GM19455 (cell line): Measurements from ENCODE around the gene ADAM19.

Experiments used
- ATAC-seq: cut with Tn5 transposase; IDR thresholded peaks from one replicate; pipeline ENCODE4 v1.9.1; 2021; ENCODE audit not compliant: unreplicated experiment

Gene ADAM19

DNA sequence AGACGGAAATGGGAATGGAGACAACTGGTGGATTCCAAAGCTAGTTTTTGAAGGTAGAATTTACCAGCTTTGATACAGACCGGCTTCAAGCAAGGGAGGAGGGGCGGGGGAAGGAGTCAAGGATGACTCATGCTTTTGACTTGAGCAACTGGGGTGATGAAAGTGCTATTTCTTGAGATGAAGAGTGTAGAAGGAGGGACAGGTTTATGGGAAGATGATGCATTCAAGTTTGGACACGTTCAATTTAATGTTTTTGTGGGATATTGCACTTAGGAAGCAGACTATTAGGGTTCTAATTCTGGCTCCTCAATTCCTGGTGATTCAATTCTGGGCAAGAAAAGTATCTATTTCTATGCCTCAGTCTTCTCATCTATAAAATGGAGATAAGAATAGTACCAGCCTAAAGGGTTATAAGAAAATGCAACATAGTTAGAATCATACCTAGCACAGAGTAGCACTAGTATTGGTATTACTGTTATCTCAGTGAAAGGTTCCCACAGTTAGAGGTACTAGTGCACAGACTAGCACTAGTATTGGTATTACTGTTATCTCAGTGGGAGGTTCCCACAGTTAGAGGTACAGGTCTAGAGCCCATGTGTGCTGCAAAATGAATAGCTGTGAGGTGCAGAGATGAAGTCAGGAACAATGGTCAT is 110.9 kb downstream of the ADAM19 start:
- ATAC-seq: peak; percentile 94

DNA sequence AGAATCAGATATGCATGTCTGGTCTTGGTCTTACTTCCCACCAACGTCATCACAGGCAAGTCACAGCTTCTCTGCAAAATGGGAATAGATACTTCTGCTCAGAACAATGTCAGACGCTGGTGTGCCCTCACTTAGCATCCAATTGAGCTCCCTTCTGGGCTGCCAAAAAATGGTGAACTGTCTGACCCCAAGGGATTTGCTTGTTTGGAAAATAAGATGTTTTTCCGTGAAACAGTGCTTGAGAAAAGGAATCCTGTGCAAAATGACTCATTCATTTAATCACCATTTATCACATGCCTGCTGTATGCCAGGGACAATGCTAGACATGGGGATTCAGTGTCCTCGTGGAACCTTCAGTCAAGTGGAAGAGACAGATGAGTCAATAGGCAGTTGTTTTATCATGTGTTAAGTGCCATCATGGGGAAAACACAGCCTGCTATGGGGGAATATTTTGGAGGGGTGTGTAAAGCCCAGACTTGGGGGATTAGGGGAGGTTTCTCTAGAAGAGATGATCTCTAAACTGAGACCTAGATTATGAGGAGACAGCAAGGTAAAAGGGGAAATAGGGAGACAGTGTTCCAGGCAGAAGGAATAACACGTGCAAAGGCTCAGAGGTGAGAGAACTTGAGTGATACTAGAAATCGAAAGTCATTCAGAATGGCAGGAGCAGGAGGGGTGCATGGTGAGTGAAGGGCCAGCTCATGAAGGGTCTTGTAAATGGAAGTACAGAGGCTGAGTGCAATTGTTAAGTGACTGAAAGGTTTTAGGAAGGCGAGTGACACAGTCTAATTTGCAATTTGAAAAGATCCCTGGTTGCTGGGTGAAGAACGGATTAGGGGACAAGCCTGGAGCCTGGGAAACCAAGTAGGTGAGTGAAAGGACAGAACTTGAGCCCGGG is 111.7 kb downstream of the ADAM19 start:
- ATAC-seq: peak; percentile 9

DNA sequence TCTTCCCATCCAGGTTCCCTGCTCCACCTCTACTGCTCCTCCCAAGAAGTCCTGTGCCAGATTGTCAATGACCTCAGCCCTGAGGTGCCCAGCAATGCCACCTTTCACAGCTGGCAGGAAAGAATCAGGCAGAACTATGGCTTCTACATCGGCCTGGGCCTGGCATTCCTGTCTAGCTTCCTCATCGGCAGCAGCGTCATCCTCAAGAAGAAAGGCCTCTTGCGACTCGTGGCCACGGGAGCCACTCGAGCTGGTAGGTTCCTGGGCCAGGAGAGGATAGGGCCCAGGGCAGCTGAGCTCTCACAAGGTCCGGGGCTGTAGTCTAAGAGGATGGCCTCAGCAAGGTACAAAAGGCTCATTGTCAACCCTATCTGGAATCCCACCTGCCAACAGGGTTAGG is 112.5 kb downstream of the ADAM19 start:
- no peak for ATAC-seq

DNA sequence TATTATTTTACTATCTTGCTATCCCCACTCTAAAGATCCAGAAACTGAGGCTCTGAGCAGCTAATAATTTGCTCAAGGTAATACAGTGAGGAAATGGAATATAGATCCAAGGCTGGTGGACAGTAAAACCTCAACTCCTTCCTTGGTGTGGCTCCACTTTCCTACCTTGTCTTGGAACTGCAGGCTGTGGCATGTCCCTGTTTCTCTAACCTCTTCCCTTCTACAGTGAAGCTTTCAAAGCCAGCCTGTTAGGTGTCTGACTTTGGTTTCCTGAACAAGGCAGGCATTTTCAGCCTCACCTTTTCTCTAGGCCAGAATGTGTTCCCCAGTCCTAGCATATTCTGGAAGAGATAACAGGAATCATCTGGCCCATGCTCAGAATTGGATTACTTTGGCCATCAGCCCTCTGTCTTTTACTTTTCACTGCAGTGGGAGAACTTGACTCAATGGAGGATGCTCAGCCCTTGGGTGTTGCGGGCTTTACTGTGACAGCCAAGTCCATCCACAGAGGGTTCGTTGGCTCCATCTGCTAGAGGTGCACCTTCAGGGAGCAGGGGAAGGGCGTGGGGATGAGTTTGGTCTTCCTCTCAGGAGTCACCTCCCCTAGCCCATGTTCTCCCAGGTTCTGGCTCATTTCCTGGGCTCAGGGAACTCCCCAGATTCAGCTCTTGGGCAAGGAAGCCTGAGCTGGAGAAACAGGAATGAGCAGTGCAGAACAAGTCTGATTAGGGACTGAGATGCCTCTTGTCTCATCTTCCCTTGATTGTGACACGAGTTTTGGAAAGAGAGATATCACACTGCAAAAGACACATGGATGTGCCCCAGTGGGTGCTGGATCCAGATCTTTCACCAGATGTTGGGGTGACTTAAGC is 114.4 kb downstream of the ADAM19 start:
- no peak for ATAC-seq

DNA sequence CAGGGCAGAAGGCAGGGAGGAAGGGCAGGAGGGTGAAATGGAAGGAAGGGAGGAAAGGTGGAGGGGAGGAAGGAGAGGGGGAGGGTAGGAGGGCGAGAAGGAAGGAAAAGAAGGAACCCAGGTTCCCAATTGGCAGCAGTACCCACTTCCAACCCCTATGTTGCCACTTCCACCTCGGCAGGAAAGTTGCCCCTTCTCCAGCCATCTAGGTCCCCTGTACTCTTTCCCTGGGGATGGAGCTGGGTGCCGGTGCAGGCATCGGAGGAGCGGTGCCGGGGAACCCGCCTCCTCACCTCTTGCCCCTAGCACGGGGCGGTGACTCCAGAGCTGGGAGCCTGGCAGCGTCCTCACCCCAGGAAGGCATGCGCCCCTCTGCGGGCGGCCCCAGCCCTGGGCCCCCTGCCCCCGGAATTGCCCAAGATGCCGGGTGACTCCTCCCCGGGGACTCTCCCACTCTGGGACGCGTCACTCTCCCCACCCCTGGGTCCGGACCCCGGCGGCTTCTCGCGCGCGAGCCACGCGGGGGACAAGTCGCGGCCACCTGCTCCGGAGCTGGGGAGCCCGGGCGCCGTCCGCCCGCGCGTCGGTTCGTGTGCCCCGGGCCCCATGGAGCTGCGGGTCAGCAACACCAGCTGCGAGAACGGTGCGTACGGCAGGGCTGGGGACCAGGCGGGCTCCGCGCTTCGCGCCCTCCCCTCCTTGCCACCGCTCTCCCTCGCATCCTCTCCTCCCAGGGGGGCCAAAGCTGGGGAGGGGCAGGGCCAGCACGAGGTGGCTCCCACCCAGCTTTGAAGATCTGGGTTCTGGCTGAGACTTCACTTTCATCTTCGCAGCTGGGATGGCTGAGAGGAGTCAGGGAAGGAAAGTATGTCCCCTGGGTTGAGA is 115.6 kb downstream of the ADAM19 start, which contains the start of gene NIPAL4:
Gene NIPAL4, plus strand, starts transcription at position 499 of the 885 bp plus-strand sequence. Its CDS starts 108 bp downstream, at position 607.
- no peak for ATAC-seq

DNA sequence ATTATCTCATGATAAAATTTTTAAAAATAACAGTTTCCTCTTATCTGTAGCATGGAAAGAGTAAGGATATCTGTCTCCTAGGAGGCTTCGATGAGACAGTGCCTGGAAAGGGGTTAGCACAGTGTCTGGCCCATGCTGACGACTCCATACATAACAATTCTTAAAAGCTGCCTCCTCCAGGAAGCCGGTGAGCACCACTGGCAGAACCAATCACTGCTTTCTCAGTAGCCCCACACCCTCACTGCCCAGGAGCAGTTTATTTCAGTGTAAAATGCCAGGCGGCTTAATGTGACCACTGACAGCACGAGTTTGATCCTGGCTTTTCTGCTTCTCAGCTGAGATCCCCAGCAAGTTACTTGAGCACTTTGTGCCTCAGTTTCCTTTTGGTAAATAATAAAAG is 116.7 kb downstream of the ADAM19 start:
- ATAC-seq: no peak

DNA sequence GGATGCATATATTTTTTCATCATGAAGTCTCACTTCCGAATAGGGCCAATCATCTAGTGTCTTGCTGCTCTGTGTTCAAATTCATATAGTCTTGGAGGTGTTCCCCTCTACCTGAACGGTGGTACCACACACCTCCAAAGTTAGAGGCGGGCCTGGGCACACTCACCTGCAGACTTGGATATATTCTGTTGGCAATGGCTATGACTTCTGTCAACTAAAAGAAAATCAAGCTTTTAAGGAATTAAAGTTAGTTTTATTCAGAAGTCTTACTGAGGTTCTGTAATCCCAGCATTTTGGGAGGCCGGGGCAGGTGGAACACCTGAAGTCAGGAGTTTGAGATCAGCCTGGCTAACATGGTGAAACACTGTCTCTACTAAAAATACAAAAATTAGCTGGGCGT is 118.2 kb downstream of the ADAM19 start:
- ATAC-seq: no peak

DNA sequence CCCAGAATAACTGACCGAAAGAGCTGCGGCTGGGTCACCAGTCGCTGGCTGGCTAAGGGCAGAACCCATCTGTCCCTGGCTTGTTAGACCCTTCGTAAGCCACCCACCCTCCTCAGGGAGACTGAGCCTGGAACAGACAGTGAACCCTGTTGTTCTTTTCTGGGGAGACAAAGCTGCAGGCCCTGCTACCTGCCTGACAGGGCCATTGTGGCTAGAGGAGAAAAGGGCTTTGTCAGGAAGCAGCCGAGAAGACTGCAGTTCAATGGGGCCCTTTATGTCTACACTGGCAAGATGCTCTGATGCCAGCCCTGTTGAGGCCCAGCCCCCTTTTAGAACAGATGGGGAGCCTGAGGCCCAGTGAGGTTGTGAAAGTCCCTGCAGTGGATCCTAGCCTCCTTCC is 119.3 kb downstream of the ADAM19 start:
- ATAC-seq: no peak

DNA sequence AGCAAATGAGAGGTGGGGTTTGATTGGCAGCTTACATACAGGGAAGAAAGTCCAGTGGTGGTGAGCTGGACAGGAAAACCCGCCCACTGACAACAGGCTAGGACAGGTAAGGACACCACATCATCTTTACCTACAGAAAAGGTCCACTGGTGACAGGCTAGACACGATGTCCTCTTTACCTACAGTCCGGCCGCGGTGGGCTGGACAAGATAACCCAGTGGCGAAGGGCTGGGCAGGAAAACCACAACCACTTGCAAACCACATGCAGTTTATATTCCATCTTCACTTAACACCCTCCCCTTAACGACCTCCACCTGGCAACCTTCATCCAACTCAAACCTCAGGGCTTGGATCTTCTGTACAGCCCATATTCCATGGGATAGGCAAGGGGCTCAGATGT is 120.5 kb downstream of the ADAM19 start:
- ATAC-seq: no peak

DNA sequence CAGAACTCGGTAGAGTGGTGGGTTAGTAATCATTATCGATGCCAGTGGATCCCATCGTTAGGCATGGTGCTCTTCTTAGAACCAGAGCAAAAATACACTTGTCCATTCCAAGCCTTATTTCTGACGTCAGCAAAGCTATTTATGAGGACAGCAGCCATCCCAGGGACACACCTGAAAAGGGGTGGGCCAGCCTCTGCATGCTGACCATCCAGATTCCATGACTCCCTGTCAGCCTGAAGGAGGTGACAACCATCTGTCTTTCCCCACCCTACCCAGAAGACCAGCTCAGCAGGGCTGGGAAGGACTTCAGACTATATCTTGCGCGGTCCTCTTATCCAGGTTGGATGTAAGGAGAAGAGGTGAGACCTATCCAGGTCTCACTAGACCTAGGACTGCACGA is 121.3 kb downstream of the ADAM19 start:
- ATAC-seq: no peak

DNA sequence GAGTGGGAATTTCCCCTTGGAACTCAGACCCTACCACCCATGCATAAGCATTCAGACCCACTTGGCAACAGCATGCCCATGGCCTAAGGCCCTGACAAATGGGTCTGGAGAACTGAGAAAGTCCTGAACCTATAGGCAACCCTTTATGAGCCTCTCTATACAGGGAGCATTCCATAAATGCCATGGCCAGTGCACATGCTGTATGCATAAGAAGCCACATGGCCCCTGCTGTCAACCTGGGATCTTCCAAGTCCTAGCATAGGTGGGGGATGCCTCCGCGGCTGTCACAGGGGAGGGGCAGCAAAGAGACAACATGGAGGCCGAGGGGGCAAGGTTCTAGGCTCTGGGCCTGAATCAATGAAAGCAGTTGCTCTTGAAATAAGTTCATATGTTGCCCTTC is 123.8 kb downstream of the ADAM19 start:
- no peak for ATAC-seq

DNA sequence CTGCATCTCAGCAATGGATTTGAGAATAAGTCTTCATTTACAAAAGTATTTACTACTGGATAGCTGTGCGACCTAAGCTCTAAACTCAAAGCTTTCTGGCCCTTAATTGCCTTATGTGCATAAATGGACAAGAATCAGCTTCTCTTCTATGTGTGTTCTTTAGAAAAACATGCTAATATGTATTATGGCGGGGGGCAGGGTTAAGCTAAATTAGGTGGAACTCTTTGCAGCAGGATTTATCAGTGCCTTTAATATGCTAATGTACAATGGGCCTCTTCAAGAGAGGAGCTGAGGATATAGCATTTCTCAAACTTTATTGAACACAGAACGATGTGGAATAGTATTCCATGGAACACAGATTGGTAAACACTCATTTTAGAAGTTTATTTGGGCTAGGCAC is 125.6 kb downstream of the ADAM19 start:
- no peak for ATAC-seq

DNA sequence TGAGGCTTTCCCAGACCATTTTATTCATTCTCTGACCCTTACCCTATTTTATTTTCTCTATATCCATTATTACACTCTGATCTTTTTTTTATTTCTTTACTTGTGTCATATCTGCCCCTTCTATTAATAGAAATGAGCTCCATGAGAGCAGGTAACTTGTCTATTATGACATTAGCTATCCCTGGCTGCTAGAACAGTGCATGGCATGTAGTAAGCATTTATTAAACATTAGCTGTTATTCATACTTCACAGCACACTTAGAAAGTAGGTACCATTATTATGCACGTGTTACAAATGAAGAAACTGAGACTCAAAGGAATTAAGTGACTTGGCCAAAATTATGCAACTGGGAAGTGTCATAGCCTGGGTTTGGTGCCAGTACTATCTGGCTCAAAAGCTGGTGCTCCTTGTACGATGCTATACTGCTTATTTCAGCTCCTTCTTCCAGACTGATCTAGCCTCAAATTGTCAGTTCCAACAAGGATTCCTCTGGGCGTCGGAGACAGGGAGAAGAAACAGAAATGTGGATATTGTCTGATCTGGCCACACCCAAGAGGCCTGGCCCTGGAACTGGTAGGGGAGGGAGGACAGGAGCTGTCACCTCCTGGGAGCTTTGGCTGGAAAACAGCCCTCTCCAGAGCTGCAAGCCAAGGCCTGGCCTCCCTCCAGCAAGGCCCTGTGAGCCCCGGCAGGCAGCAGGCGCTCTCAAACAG is 126.4 kb downstream of the ADAM19 start:
- ATAC-seq: no peak

DNA sequence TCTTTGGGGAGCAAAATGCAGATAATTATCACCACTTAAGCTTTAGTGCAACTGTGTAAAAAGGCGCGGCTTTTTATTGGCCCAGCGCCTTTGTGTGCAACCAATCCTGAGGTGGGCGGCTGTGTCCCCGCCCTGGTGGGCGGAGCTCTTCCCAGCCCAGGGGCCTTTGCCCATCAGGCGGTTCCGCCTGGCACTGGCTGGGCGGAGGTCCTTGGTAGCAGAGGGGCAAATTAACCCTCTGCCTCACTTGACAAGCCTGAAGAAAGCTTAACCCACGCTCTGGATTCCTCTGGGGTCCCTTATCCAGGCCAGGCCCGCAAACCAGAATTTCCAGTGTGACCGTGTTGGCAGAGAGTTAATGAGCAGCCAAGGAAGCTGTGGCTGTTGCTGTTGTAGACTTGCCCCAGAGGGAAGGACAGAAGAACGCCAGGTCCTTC is 128.4 kb downstream of the ADAM19 start:
- ATAC-seq: no peak

DNA sequence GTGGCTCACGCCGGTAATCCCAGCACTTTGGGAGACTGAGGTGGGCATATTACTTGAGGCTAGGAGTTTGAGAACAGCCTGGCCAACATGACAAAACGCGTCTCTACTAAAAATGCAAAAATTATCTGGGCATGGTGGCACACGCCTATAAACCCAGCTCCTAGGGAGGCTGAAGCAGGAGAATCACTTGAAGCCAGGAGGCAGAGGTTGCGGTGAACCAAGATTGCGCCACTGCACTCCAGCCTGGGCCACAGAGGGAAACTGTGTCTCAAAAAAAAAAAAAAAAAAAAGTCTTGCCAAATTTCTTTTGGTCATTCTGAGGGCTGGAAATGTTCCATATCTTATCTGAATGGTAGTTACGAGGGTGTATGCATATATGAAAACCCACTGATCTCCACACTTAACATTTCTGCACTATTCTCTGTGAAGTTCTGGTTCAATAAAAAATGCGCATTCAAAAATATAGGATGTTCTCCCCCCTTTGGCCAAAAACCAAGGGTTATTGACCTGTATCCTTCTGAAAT is 129.1 kb downstream of the ADAM19 start:
- ATAC-seq: no peak

DNA sequence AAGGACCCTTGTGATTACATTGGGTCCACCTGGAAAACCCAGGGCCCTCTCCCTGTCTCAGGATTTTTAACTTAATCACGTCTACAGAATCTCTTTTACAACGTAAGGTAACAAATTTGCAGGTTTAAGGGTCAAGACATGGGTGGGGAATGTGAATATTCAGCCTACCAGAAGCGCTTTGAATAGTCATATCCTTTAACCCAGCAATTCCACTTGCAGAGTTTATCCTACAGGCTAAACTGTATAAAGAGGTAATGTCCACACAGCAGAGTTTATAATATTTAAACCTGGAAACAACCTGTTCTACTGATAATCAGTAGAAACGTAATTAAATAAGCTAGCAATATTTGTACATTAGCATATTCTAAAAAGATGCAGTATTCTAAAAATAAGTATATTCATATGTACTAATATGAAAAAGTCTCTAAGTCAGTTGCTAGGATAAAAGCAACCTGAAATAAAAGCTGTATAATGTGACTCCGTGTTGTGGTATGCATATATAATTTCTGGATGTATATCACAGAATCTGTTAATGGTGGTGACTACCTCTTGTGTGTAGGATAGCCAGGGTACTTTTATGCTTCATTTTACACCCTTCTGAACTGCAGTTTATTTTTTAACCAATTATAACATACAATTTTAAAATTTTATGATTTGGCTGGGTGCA is 129.7 kb downstream of the ADAM19 start:
- ATAC-seq: no peak

DNA sequence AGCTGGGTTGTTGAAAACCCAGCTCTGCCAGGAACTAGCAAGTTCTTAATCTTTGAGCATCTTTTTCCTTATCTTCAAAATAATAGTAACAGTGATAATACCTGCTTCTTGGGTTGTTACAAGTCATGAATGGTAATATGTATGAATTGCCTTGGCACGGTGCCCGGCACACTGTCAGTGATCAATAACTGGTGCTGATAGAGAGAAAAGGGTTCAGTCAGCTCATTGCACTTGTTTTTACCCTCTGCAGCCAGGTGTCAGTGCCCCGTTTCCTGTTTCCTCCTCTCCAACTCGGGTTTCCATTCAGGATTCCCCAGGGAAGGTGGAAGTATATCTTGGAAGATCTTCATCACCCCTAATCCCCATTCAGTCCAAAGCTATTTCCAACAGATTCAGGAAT is 131.4 kb downstream of the ADAM19 start:
- no peak for ATAC-seq

DNA sequence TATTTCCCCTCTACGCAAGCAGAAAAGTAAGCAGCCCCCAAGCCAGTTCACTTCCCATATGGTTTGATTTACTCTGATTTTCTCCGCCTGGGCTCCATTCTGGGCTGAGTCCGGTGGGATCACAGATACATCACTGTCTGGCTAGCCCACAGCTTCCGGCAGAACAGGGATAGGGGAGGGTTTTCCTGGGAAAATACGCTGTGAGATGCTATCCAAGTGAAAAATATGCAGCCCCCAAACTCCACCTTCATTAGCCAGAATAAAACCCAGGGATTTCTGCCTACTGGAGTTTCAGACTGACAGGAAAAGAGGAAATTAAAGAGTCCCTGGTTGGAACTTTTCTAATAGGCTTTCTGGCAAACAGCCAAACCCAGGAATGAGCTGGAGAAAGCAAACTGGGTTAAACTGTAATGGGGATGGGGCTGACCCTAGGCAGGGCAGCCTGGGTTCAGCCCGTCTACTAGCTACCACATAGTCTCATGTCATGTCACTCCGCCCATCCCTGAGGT is 132.5 kb downstream of the ADAM19 start:
- ATAC-seq: no peak

DNA sequence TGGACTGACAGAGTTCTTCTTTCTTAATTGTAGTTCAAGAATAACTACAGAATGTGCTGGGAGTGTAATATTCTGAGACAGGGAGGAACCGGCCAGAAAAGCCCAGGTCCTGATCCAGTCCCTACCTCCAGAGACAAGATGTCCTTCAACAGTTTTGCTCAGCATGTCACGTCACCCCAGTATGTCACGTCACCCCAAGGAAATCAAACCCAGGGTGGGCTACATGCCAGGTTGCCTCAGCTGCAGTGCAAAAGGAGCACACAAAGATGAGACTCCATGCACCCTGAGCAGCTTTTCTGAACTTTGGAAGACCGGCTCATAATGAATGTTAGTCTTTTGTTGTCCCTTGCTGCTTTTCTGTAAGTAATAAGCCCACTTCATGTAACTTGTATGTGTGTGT is 141.5 kb downstream of the ADAM19 start:
- ATAC-seq: no peak
